HepG2 (cell line): Measurements from ENCODE around the gene SYMPK. TPM values are rescaled to one million over a fixed set of nuclear protein-coding genes. Genes with fewer than 3 reads are reported as not detected.

Experiments used
- ATAC-seq: fragments of 200-7000 bp; cut with Tn5 transposase; 3 replicates; pipeline ENCODE4 v1.9.1; 2020; ENCODE audit warnings: mild to moderate bottlenecking, moderate library complexity
- BruUV-seq: library from RNA; stranded (reverse); fragments of 400-500 nt; replicated peaks from 2 replicates; lab custom pipeline; 2021; lab: Mats Ljungman, UMichigan
- CTCF ChIA-PET: fragments of 300-600 bp; formaldehyde crosslinking; extraction: SDS; loops from one replicate; lab custom pipeline; 2021; ENCODE audit warnings: low total read pairs, inconsistent platforms, low intra/inter-chr PET ratio; lab: Yijun Ruan, JAX
- POLR2A ChIA-PET: fragments of 350-600 bp; sonication (Branson Sonifier 250); formaldehyde crosslinking; loops from one replicate; lab custom pipeline; 2020; ENCODE audit warnings: antibody characterized with exemption, inconsistent platforms; lab: Yijun Ruan, JAX
- DNase-seq: peaks from one replicate; pipeline ENCODE4 v3.0.0-alpha.2; 2015; ENCODE audit warnings: low spot score
- FAIRE-seq: peaks from 3 replicates; lab custom pipeline; 2011; peaks lifted over from hg19 to GRCh38; lab: Jason Lieb, UNC
- H2AFZ ChIP-seq: one replicate; pipeline ENCODE4 v1.6.1; 2011; ENCODE audit warnings: low read length, inconsistent platforms
- H3K27ac ChIP-seq: fragments of 300-600 bp; 3 replicates; pipeline ENCODE4 v1.8.0; 2011; ENCODE audit warnings: mixed run types, mild to moderate bottlenecking, mixed read lengths, low read length, inconsistent platforms; ENCODE audit not compliant: insufficient read depth; ENCODE audit errors: extremely low read length
- H3K27me3 ChIP-seq, 2 experiments: fragments of 200-600 bp in 1 of 2; 2 replicates in 1 of 2; 3 replicates in 1 of 2; pipeline versions ENCODE4 v1.6.0 to v1.8.0; 2011; ENCODE audit warnings: low read length in 2 of 2, mild to moderate bottlenecking in 2 of 2, moderate library complexity in 2 of 2, inconsistent platforms in 1 of 2; ENCODE audit not compliant: insufficient read depth in 2 of 2, control insufficient read depth in 1 of 2
- H3K36me3 ChIP-seq, 2 experiments: fragments of 200-600 bp in 1 of 2; replicated peaks in 1 of 2; 2 replicates in 1 of 2; 3 replicates in 1 of 2; pipeline versions ENCODE4 v1.5.1 to v1.8.0; 2011; ENCODE audit warnings: low read length in 2 of 2, inconsistent platforms in 1 of 2; ENCODE audit not compliant: insufficient read depth in 2 of 2, control insufficient read depth in 1 of 2
- H3K4me1 ChIP-seq: 2 replicates; pipeline ENCODE4 v1.5.1; 2012; ENCODE audit warnings: low read length, inconsistent platforms; ENCODE audit not compliant: insufficient read depth
- H3K4me2 ChIP-seq: 2 replicates; pipeline ENCODE4 v1.6.0; 2011; ENCODE audit warnings: low read depth, low read length, inconsistent platforms
- H3K4me3 ChIP-seq, 3 experiments: fragments of 200-600 bp in 1 of 3; sonication (generic), shearing (Covaris generic) in 1 of 3; replicated peaks in 1 of 3; 2 replicates each; pipeline ENCODE4 v1.5.1; 2011 to 2016; ENCODE audit warnings: low read length in 3 of 3, inconsistent platforms in 2 of 3, low read depth in 2 of 3, mild to moderate bottlenecking in 2 of 3, control low read depth in 1 of 3, mixed read lengths in 1 of 3; ENCODE audit not compliant: insufficient read depth in 1 of 3
- H3K79me2 ChIP-seq: one replicate; pipeline ENCODE4 v1.6.1; 2011; ENCODE audit warnings: low read length, inconsistent platforms; ENCODE audit not compliant: insufficient read depth
- H3K9ac ChIP-seq: 2 replicates; pipeline ENCODE4 v1.6.0; 2011; ENCODE audit warnings: mild to moderate bottlenecking, low read depth, low read length, inconsistent platforms; ENCODE audit not compliant: insufficient read depth
- H3K9me3 ChIP-seq: 2 replicates; pipeline ENCODE4 v1.5.1; 2012; ENCODE audit warnings: mild to moderate bottlenecking, low read length
- H4K20me1 ChIP-seq: 2 replicates; pipeline ENCODE4 v1.6.0; 2011; ENCODE audit warnings: inconsistent platforms, mild to moderate bottlenecking, low read length, moderate library complexity; ENCODE audit not compliant: insufficient read depth
- AGO2 ChIP-seq: fragments of 200-400 bp; formaldehyde crosslinking; optimal IDR thresholded peaks from 2 replicates; pipeline ENCODE3; 2017; ENCODE audit warnings: mild to moderate bottlenecking, low read depth, low read length, moderate library complexity
- CCDC6 ChIP-seq: sonication (generic); formaldehyde crosslinking; IDR thresholded peaks from 2 replicates; pipeline ENCODE4 v1.8.1; 2022; ENCODE audit warnings: mild to moderate bottlenecking, missing genetic modification reagents, moderate library complexity
- MED1 ChIP-seq: sonication (generic); formaldehyde crosslinking; IDR thresholded peaks from 2 replicates; pipeline ENCODE4 v1.4.0; 2020; ENCODE audit warnings: missing genetic modification reagents
- MZF1 ChIP-seq: sonication (generic); formaldehyde crosslinking; IDR thresholded peaks from 2 replicates; pipeline ENCODE4 v1.8.1; 2023; ENCODE audit warnings: mild to moderate bottlenecking, missing genetic modification reagents, borderline replicate concordance
- PBX2 ChIP-seq: IDR thresholded peaks from 2 replicates; pipeline ENCODE4 v1.6.1; 2016; ENCODE audit warnings: control low read depth
- PREB ChIP-seq: sonication (generic); formaldehyde crosslinking; IDR thresholded peaks from 2 replicates; pipeline ENCODE4 v1.4.0; 2020; ENCODE audit warnings: missing genetic modification reagents
- ZFP37 ChIP-seq: sonication (generic); formaldehyde crosslinking; IDR thresholded peaks from 2 replicates; pipeline ENCODE4 v1.4.0; 2020; ENCODE audit warnings: missing genetic modification reagents, borderline replicate concordance
- ZNF263 ChIP-seq: sonication (generic); formaldehyde crosslinking; IDR thresholded peaks from 2 replicates; pipeline ENCODE4 v1.4.0; 2020; ENCODE audit warnings: missing genetic modification reagents
- ZNF382 ChIP-seq: sonication (generic); formaldehyde crosslinking; IDR thresholded peaks from 2 replicates; pipeline ENCODE4 v1.5.0; 2020; ENCODE audit warnings: missing genetic modification reagents, mild to moderate bottlenecking, borderline replicate concordance
- ZNF629 ChIP-seq: sonication (generic); formaldehyde crosslinking; conservative IDR thresholded peaks from 2 replicates; pipeline ENCODE4 v1.5.0; 2020; ENCODE audit warnings: missing genetic modification reagents
- ZNF883 ChIP-seq: sonication (generic); formaldehyde crosslinking; IDR thresholded peaks from 2 replicates; pipeline ENCODE4 v1.5.1; 2020; ENCODE audit warnings: mild to moderate bottlenecking, missing genetic modification reagents; ENCODE audit errors: not compliant biosample characterization
- ZSCAN21 ChIP-seq: sonication (generic); formaldehyde crosslinking; IDR thresholded peaks from 2 replicates; pipeline ENCODE4 v1.8.0; 2022; ENCODE audit warnings: mild to moderate bottlenecking, missing genetic modification reagents, moderate library complexity, borderline replicate concordance
- WGBS: methylation state at CpG from one replicate; pipeline ENCODE4 v1.1.6; 2017; ENCODE audit warnings: low lambda C conversion rate; 5-methylcytosine and 5-hydroxymethylcytosine counted together
- in situ Hi-C: cut with HindIII; loops from 2 replicates; pipeline ENCODE4 v1.10.0; 2017; ENCODE audit warnings: low pct_unique_long_range_greater_than_20kb; ENCODE audit not compliant: extremely low pct_ligation_motif_present
- intact Hi-C: fragments of 100-400 bp; cut with micrococcal nuclease; formaldehyde crosslinking; loops from one replicate; pipeline ENCODE4 v1.10.0; 2022; ENCODE audit not compliant: unreplicated experiment
- polyA plus RNA-seq, 8 experiments: library from polyadenylated mRNA; depleted of rRNA in 3 of 8; stranded (reverse) in 7 of 8; unstranded in 1 of 8; fragments of >200 nt; fragmentation: Illumina TruSeq in 4 of 8; extraction: Trizol in 4 of 8; gene quantifications; 2 replicates each; pipeline versions ENCODE4 v1.2.1 to v1.2.3, GENCODE V29; 2011 to 2016; ENCODE audit warnings: low read depth in 4 of 8, missing spikeins in 1 of 8, mixed read lengths in 1 of 8; ENCODE audit not compliant: insufficient read depth in 1 of 8
- total RNA-seq, 5 experiments: library from RNA; depleted of rRNA; stranded (reverse); fragments of >200 nt; fragmentation: Illumina TruSeq; extraction: Trizol; gene quantifications; 2 replicates each; pipeline ENCODE4 v1.2.3, GENCODE V29; 2016; ENCODE audit warnings: low read depth in 1 of 5

The SYMPK gene
- total and polyA plus RNA-seq, 2 of the 13 experiments (the other 11 are each of a cell fraction or from before 2014, with no cell fraction given), result 21.9 to 55.7 TPM

GRCh38 chr19:45819769-45820168, 43.2 kb downstream of the SYMPK start:
- DNase-seq (no peak), ATAC-seq (no peak), FAIRE-seq (no peak)
- Histone ChIP-seq H3K27ac (no peak overlapping the region), H3K79me2 (no peaks in the 10 kb centered on the region), H3K4me1 (no peaks in the 10 kb centered on the region), H2AFZ (no peak overlapping the region), H3K9me3 (no peaks in the 10 kb centered on the region), H3K36me3 (peaks cover 14 to 34% of the 10 kb centered on the region in 2 experiments), H3K9ac (no peak overlapping the region), H3K4me3 (no peak overlapping the region), H3K27me3 (no peaks in the 10 kb centered on the region), H4K20me1 (no peaks in the 10 kb centered on the region), H3K4me2 (no peak overlapping the region)
- no peak for TF ChIP-seq PREB (CRISPR knock-in tag)
- intact Hi-C loops (loop anchor here (5.0 kb wide), 2 partner anchors 193 to 258 kb away; no protein-coding TSS in a partner anchor), in situ Hi-C loops (loop anchor here (10.0 kb wide), 1 partner anchor 195 kb away; no protein-coding TSS in a partner anchor)
- POLR2A ChIA-PET, result interaction anchor here (1.0 kb wide), 1 partner anchor 63 kb away, joined by 3 read pairs; no protein-coding TSS in a partner anchor
- BruUV-seq, result no TSS peak
- WGBS, result 90% methylated on average over 5 of the region's 6 CpGs
- CTCF ChIA-PET, result interaction anchor here (1.8 kb wide), 1 partner anchor 64 kb away, joined by 4 read pairs; no protein-coding TSS in a partner anchor

GRCh38 chr19:45817725-45818301, 45.1 kb downstream of the SYMPK start:
- H3K4me3 ChIP-seq, result no peak overlapping the region
- no peaks in the 10 kb centered on the region for H3K9me3 ChIP-seq
- H3K27ac ChIP-seq, result no peak overlapping the region
- peaks cover 10 to 22% of the 10 kb centered on the region in 2 experiments for H3K36me3 ChIP-seq
- no peak overlapping the region for H2AFZ ChIP-seq
- CTCF ChIA-PET, result interaction anchor here (1.2 to 2.6 kb wide), 3 partner anchors 66 to 260 kb away, joined by 6 to 50 read pairs (median 6); partner anchors contain the start of gene IRF2BP1
- WGBS, result 79% methylated on average over 3 of the region's 19 CpGs
- H3K4me2 ChIP-seq, result no peak overlapping the region
- intact Hi-C loops (loop anchor here (1.0 to 5.0 kb wide), 4 partner anchors 46 to 259 kb away; partner anchors contain the start of gene FOXA3), in situ Hi-C loops (loop anchor here (10.0 kb wide), 1 partner anchor 197 kb away; no protein-coding TSS in a partner anchor)
- no peak; the same call in 2 of the 3 replicates for ATAC-seq
- H3K27me3 ChIP-seq, result no peaks in the 10 kb centered on the region
- no peaks in the 10 kb centered on the region for H3K79me2 ChIP-seq
- POLR2A ChIA-PET, result interaction anchor here (1.1 to 1.9 kb wide), 3 partner anchors 10 to 64 kb away, joined by 5 to 15 read pairs (median 13); partner anchors contain the start of genes FOXA3 and SYMPK
- FAIRE-seq, result no peak
- no TSS peak for BruUV-seq
- no peak overlapping the region for H3K9ac ChIP-seq
- no peaks in the 10 kb centered on the region for H4K20me1 ChIP-seq
- H3K4me1 ChIP-seq, result no peaks in the 10 kb centered on the region
- no peak for DNase-seq
- TF ChIP-seq MZF1 (CRISPR knock-in tag) (no peak), ZFP37 (no peak), MED1 (CRISPR knock-in tag) (no peak), ZNF263 (CRISPR knock-in tag) (0 out of 2 replicates have a peak, but pooled peaks have one; percentile 30), ZNF883 (CRISPR knock-in tag) (no peak), ZNF629 (no peak), ZNF382 (CRISPR knock-in tag) (no peak), PBX2 (CRISPR knock-in tag) (no peak), AGO2 (peak; percentile 52), CCDC6 (CRISPR knock-in tag) (no peak), ZSCAN21 (CRISPR knock-in tag) (no peak)
